Liver (tissue), 9 donors: ENCODE measurements around the gene PLEKHO2. TPM values are rescaled to one million over a fixed set of nuclear protein-coding genes. Genes with fewer than 3 reads are reported as not detected.

Experiments
- DNase-seq: peaks from one replicate; pipeline ENCODE4 v3.0.0-alpha.2; 2017; ENCODE audit warnings: low spot score
- H3K27ac ChIP-seq, 2 donors: one replicate each; pipeline ENCODE4 v1.7.0; 2013; ENCODE audit warnings: inconsistent platforms in 2 of 2, low read length in 2 of 2, control low read depth in 1 of 2, low read depth in 1 of 2, mild to moderate bottlenecking in 1 of 2
- H3K27me3 ChIP-seq, 4 donors: one replicate each; pipeline versions ENCODE4 v1.6.1 to v1.7.0; 2013; ENCODE audit warnings: low read length in 3 of 4, inconsistent platforms in 1 of 4, mild to moderate bottlenecking in 1 of 4, moderate library complexity in 1 of 4; ENCODE audit not compliant: control insufficient read depth in 4 of 4, insufficient read depth in 4 of 4
- H3K36me3 ChIP-seq, 4 donors: one replicate each; pipeline versions ENCODE4 v1.6.1 to v1.7.0; 2013; ENCODE audit warnings: low read length in 3 of 4, mild to moderate bottlenecking in 3 of 4, low read depth in 1 of 4, moderate library complexity in 1 of 4; ENCODE audit not compliant: control insufficient read depth in 4 of 4, insufficient read depth in 3 of 4
- H3K4me1 ChIP-seq, 4 donors: one replicate each; pipeline versions ENCODE4 v1.6.1 to v1.7.0; 2013; ENCODE audit warnings: low read length in 3 of 4, mild to moderate bottlenecking in 3 of 4, moderate library complexity in 1 of 4; ENCODE audit not compliant: control insufficient read depth in 4 of 4, insufficient read depth in 4 of 4
- H3K4me3 ChIP-seq, 3 donors: one replicate each; pipeline versions ENCODE4 v1.6.1 to v1.7.0; 2013; ENCODE audit warnings: low read length in 3 of 3, control low read depth in 1 of 3, low read depth in 1 of 3, mild to moderate bottlenecking in 1 of 3
- H3K9ac ChIP-seq, 2 donors: one replicate each; pipeline ENCODE4 v1.7.0; 2013; ENCODE audit warnings: low read length in 2 of 2, mild to moderate bottlenecking in 2 of 2, moderate library complexity in 2 of 2, control low read depth in 1 of 2, low read depth in 1 of 2
- H3K9me3 ChIP-seq, 4 donors: one replicate each; pipeline versions ENCODE4 v1.6.1 to v1.7.0; 2013; ENCODE audit warnings: low read length in 3 of 4; ENCODE audit not compliant: control insufficient read depth in 4 of 4
- EGR1 ChIP-seq, 2 donors: IDR thresholded peaks; 2 replicates each; pipeline ENCODE4 v1.6.1; 2016 to 2018; ENCODE audit warnings: antibody characterized with exemption in 2 of 2, low read depth in 2 of 2
- FOXA2 ChIP-seq: IDR thresholded peaks from 2 replicates; pipeline ENCODE4 v1.6.1; 2016; ENCODE audit warnings: antibody characterized with exemption
- GABPA ChIP-seq, 2 donors: IDR thresholded peaks in 1 of 2; conservative IDR thresholded peaks in 1 of 2; 2 replicates each; pipeline ENCODE4 v1.6.1; 2016; ENCODE audit warnings: antibody characterized with exemption in 2 of 2, mild to moderate bottlenecking in 1 of 2, moderate library complexity in 1 of 2
- HNF4A ChIP-seq, 2 donors: conservative IDR thresholded peaks; 2 replicates each; pipeline ENCODE4 v1.6.1; 2016; ENCODE audit warnings: antibody characterized with exemption in 2 of 2, mild to moderate bottlenecking in 2 of 2
- JUND ChIP-seq, 2 donors: IDR thresholded peaks; 2 replicates each; pipeline ENCODE4 v1.6.1; 2016; ENCODE audit warnings: antibody characterized with exemption in 2 of 2
- RAD21 ChIP-seq, 2 donors: IDR thresholded peaks; 2 replicates each; pipeline ENCODE4 v1.6.1; 2016; ENCODE audit warnings: antibody characterized with exemption in 2 of 2, mild to moderate bottlenecking in 2 of 2
- REST ChIP-seq: IDR thresholded peaks from 2 replicates; pipeline ENCODE4 v1.6.1; 2016; ENCODE audit warnings: antibody characterized with exemption, mild to moderate bottlenecking
- TAF1 ChIP-seq: conservative IDR thresholded peaks from 2 replicates; pipeline ENCODE4 v1.6.1; 2016; ENCODE audit warnings: antibody characterized with exemption, mild to moderate bottlenecking
- YY1 ChIP-seq: IDR thresholded peaks from 2 replicates; pipeline ENCODE4 v1.6.1; 2016; ENCODE audit warnings: antibody characterized with exemption, mild to moderate bottlenecking
- WGBS: extraction: QIAGEN DNeasy Blood & Tissue Kit; methylation state at CpG from one replicate; pipeline ENCODE4 v1.1.7; 2013; 5-methylcytosine and 5-hydroxymethylcytosine counted together
- polyA plus RNA-seq, 2 donors: library from polyadenylated mRNA; stranded (reverse) in 1 of 2; unstranded in 1 of 2; fragments of 200-250 nt in 1 of 2; fragments of >200 nt in 1 of 2; fragmentation: Nextera tagmentation in 1 of 2; extraction: Ambion mirVana in 1 of 2; gene quantifications; one replicate each; pipeline versions ENCODE4 v1.2.1 to v1.2.3, GENCODE V29; 2013 to 2015
- total RNA-seq, 2 donors: library from RNA; depleted of rRNA; stranded (reverse); fragments of >200 nt; gene quantifications; one replicate each; pipeline ENCODE4 v1.2.3, GENCODE V29; 2014
- TF ChIP-seq, protein P1 (sequence below): fragments of 150-350 bp; IDR thresholded peaks from 2 replicates; pipeline ENCODE4 v1.5.1; 2017; ENCODE audit warnings: improper control_type of control experiment, low read depth, low read length; ENCODE audit not compliant: missing input control
- TF ChIP-seq, protein P2 (sequence below): IDR thresholded peaks from 2 replicates; pipeline ENCODE4 v1.6.1; 2016; ENCODE audit warnings: antibody characterized with exemption
- TF ChIP-seq, protein P3 (sequence below): IDR thresholded peaks from 2 replicates; pipeline ENCODE4 v1.6.1; 2016; ENCODE audit warnings: antibody characterized with exemption
- donor health status: healthy.
- donor health status: healthy.
- donor health status: healthy.
- donor health status: healthy.
- donor health status: healthy.

Gene PLEKHO2
- total and polyA plus RNA-seq, 4 donors = 2.0 to 11.3 (median 8.5) TPM

DNA sequence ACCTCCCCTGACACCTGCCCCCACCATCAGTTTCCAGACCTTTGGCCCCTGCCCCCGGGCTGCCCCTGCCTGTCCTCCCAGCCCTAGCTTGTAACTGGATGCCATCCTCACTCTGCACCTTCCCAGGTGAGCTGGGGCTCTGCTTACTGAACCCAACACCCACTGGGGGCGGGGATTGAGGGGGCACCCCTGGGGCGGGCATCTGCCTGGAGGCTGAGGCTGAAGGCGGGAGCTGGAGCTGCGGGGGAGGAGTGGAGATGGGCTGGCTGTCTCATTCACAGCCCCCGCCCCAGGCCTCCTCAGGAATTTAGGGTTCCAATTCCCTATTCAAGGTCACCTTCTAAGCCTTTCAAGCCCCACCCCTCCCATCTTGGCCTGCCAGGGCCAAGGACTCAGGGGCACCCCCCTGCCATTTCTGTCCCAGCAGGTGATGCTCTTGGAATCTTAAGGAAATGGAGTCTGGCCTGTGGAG, 33.9 kb upstream of the PLEKHO2 start:
- no peaks in the 10 kb centered on the region for H3K9me3 ChIP-seq
- no peak for DNase-seq
- no peak overlapping the region for H3K9ac ChIP-seq
- H3K36me3 ChIP-seq = no peaks in the 10 kb centered on the region
- no peak overlapping the region for H3K27ac ChIP-seq
- H3K27me3 ChIP-seq = no peaks in the 10 kb centered on the region
- peaks cover 0 to 2% (median 0%) of the 10 kb centered on the region in 4 donors for H3K4me1 ChIP-seq
- H3K4me3 ChIP-seq = no peak overlapping the region
- 73% methylated on average over 6 of the region's 6 CpGs for WGBS
- TF ChIP-seq, protein P1, sequence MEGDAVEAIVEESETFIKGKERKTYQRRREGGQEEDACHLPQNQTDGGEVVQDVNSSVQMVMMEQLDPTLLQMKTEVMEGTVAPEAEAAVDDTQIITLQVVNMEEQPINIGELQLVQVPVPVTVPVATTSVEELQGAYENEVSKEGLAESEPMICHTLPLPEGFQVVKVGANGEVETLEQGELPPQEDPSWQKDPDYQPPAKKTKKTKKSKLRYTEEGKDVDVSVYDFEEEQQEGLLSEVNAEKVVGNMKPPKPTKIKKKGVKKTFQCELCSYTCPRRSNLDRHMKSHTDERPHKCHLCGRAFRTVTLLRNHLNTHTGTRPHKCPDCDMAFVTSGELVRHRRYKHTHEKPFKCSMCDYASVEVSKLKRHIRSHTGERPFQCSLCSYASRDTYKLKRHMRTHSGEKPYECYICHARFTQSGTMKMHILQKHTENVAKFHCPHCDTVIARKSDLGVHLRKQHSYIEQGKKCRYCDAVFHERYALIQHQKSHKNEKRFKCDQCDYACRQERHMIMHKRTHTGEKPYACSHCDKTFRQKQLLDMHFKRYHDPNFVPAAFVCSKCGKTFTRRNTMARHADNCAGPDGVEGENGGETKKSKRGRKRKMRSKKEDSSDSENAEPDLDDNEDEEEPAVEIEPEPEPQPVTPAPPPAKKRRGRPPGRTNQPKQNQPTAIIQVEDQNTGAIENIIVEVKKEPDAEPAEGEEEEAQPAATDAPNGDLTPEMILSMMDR = no peak
- TF ChIP-seq EGR1 (IDR thresholded peaks at IDR 0.05; ENCODE audit: low read depth in 2 of 2) = no peak

DNA sequence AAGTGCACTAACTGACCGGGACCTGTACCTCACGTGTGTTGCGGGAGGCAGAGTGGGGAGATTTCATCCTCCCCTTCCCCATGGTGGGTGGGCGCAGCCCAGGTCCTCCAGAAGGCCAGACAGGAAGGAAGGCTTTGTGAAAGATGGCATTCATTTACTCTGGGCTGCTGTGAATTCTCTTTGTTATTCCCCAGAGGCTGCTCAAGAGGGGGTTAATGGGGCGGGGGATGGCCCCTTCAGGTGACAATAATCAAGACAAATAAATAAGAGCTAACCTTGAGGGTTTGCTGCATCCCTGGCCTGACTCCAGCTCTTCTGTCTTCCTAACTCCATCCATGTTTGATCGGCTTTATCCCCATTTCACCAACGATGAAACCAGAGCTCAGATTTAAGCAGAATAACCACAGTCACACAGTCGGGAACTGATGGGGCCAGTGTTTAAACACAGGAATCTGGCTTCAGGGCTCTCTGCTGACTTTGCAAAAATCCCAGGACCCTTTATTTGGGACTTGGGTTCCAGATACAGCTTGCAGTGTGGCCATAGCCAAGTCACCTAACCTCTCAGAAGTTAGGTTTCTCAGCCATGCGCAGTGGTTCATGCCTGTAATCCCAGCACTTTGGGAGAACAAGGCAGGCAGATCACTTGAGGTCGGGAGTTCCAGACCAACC, 32.8 kb upstream of the PLEKHO2 start:
- WGBS = 75% methylated on average over 10 of the region's 10 CpGs
- Histone ChIP-seq H3K4me1 (peaks cover 0 to 2% (median 0%) of the 10 kb centered on the region in 4 donors), H3K9me3 (no peaks in the 10 kb centered on the region), H3K9ac (no peak overlapping the region), H3K27ac (no peak overlapping the region), H3K27me3 (no peaks in the 10 kb centered on the region), H3K4me3 (no peak overlapping the region), H3K36me3 (no peaks in the 10 kb centered on the region)
- DNase-seq = no peak
- TF ChIP-seq, protein P2, sequence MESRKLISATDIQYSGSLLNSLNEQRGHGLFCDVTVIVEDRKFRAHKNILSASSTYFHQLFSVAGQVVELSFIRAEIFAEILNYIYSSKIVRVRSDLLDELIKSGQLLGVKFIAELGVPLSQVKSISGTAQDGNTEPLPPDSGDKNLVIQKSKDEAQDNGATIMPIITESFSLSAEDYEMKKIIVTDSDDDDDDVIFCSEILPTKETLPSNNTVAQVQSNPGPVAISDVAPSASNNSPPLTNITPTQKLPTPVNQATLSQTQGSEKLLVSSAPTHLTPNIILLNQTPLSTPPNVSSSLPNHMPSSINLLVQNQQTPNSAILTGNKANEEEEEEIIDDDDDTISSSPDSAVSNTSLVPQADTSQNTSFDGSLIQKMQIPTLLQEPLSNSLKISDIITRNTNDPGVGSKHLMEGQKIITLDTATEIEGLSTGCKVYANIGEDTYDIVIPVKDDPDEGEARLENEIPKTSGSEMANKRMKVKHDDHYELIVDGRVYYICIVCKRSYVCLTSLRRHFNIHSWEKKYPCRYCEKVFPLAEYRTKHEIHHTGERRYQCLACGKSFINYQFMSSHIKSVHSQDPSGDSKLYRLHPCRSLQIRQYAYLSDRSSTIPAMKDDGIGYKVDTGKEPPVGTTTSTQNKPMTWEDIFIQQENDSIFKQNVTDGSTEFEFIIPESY = no peak
- TF ChIP-seq FOXA2 (no peak), EGR1 (IDR thresholded peaks at IDR 0.05; ENCODE audit: low read depth in 2 of 2) (no peak), JUND (IDR thresholded peaks at IDR 0.05) (no peak), TAF1 (no peak)
- TF ChIP-seq, protein P3, sequence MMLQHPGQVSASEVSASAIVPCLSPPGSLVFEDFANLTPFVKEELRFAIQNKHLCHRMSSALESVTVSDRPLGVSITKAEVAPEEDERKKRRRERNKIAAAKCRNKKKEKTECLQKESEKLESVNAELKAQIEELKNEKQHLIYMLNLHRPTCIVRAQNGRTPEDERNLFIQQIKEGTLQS = no peak

DNA sequence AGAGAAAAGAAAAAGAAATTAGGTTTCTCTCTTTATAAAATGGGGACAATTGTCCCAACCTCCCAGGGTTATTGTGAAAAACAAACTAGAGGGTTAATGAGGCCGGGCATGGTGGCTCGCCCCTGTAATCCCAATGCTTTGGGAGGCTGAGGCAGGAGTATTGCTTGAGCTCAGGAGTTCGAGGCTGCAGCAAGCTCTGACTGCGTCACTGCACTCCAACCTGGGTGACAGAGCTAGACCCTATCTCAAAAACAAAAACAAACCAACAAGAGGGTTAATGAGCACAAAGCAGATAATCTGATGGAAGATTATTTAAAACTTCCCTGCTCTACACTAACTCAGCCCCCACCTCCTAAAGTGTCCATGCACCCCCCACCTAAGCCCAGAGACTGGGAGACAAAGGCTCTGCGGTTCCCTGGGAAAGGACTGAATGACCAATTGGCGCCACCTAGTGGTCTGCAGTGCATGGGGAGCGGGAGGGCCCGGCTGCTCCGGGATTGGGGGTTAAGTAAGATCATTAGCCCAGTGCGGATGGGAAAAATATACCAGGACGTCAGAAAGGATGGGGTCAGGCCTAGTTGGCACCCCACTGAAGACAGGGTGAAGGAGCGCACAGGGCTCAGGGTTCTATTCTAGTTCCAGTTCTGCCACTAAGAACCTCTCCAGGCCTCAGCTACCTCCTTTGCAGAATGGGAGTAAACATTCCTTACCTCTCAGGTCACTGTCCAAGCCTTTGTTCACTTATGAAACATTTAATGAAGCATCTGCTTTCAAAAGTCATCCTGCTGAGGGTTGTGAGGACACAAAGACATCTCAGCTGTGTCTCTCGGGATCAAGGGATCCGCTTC, 31.8 kb upstream of the PLEKHO2 start:
- Histone ChIP-seq H3K27me3 (no peaks in the 10 kb centered on the region), H3K4me1 (peaks cover 0 to 2% (median 0%) of the 10 kb centered on the region in 4 donors), H3K27ac (no peak overlapping the region), H3K9me3 (no peaks in the 10 kb centered on the region), H3K9ac (no peak overlapping the region), H3K4me3 (no peak overlapping the region), H3K36me3 (no peaks in the 10 kb centered on the region)
- DNase-seq = peak; percentile 83
- 33% methylated on average over 14 of the region's 14 CpGs for WGBS
- TF ChIP-seq, protein P1 = peak; percentile 92
- TF ChIP-seq FOXA2 (no peak), GABPA (IDR thresholded peaks at IDR 0.05 in 1 of 2, conservative IDR thresholded peaks at IDR 0.05 in 1 of 2) (no peak), RAD21 (IDR thresholded peaks at IDR 0.05) (peak; percentile 96 to 99), HNF4A (conservative IDR thresholded peaks at IDR 0.05) (peak in 1 of 2 donors; percentile 20), REST (no peak), EGR1 (IDR thresholded peaks at IDR 0.05; ENCODE audit: low read depth in 2 of 2) (no peak), YY1 (no peak)
